GM19043 (cell line): ENCODE results near the gene NPAS3.

ENCODE experiments used
- ATAC-seq: cut with Tn5 transposase; IDR thresholded peaks from one replicate; pipeline ENCODE4 v1.9.1; 2021; ENCODE audit warnings: low read depth; ENCODE audit not compliant: unreplicated experiment

The NPAS3 gene

GRCh38 chr14:33291529-33292104, 352.9 kb downstream of the NPAS3 start:
- ATAC-seq, result no peak

- ATAC-seq, result no peak
These were observed 355.7 kb downstream of the NPAS3 start for GRCh38 chr14:33294419-33294818.

- ATAC-seq, result no peak
These were observed 358.9 kb downstream of the NPAS3 start for GRCh38 chr14:33297565-33297964.

- no peak for ATAC-seq
These were observed 369.1 kb downstream of the NPAS3 start for GRCh38 chr14:33307691-33308251.

- no peak for ATAC-seq
These were observed 370.4 kb downstream of the NPAS3 start for GRCh38 chr14:33309106-33309505.

- no peak for ATAC-seq
These were observed 376.5 kb downstream of the NPAS3 start for GRCh38 chr14:33315217-33315616.

- no peak for ATAC-seq
These were observed 377.0 kb downstream of the NPAS3 start for GRCh38 chr14:33315721-33316120.

GRCh38 chr14:33317675-33318074, 379.0 kb downstream of the NPAS3 start:
- ATAC-seq, result no peak

GRCh38 chr14:33323979-33324378, 385.3 kb downstream of the NPAS3 start:
- ATAC-seq, result no peak

GRCh38 chr14:33331176-33331949, 392.7 kb downstream of the NPAS3 start:
- ATAC-seq, result no peak

GRCh38 chr14:33332497-33332896, 393.8 kb downstream of the NPAS3 start:
- no peak for ATAC-seq

GRCh38 chr14:33335366-33335765, 396.7 kb downstream of the NPAS3 start:
- ATAC-seq, result no peak

- no peak for ATAC-seq
These were observed 403.8 kb downstream of the NPAS3 start for GRCh38 chr14:33342299-33342974.

GRCh38 chr14:33343016-33343415, 404.3 kb downstream of the NPAS3 start:
- no peak for ATAC-seq

- ATAC-seq, result no peak
These were observed 409.1 kb downstream of the NPAS3 start for GRCh38 chr14:33347796-33348195.

GRCh38 chr14:33348510-33348909, 409.8 kb downstream of the NPAS3 start:
- ATAC-seq, result no peak

- ATAC-seq, result no peak
These were observed 411.2 kb downstream of the NPAS3 start for GRCh38 chr14:33349871-33350270.

- no peak for ATAC-seq
These were observed 411.8 kb downstream of the NPAS3 start for GRCh38 chr14:33350366-33350990.

GRCh38 chr14:33352821-33353220, 414.1 kb downstream of the NPAS3 start:
- no peak for ATAC-seq

GRCh38 chr14:33356181-33356580, 417.5 kb downstream of the NPAS3 start:
- no peak for ATAC-seq
